ENCODE data around the gene PCDH18.
A peak's percentile ranks its signal among the peaks of the same experiment; 100 is the strongest.

PCDH18 gene

GRCh38 chr4:137559801-137560200 is 27.5 kb upstream of the PCDH18 start:
- TF ChIP-seq REST (IDR thresholded peaks at IDR 0.05; ENCODE audit: insufficient read depth in 1 of 2, low read depth in 2 of 2, low read length in 2 of 2): no peak
- no peak for TF ChIP-seq SIN3A (IDR thresholded peaks at IDR 0.05; ENCODE audit: borderline replicate concordance, insufficient read depth, low read length)

DNA sequence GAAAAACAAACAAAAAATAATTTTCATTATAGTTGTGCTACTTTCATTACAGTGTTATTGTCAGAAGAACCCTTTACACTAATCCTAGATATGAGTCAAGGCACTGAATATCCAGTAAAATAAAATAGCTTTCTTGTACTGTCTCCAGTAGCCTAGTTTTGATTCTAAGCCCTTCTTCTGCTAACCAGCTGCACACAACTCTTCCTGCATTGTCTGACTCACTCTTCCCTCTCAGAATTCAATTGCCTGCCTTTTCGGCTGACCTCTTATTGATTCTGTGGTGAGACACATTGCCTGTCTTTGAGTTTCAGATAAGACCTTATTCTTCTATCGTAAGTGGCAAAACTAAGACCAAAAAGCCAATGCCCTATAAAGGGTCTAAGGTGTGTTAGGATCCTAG is 26.7 kb upstream of the PCDH18 start:
- no peak; the same call in 1 of the 2 replicates for TF ChIP-seq SIN3A (IDR thresholded peaks at IDR 0.05; ENCODE audit: borderline replicate concordance, insufficient read depth, low read length)
- no peak for TF ChIP-seq POLR2AphosphoS5 (IDR thresholded peaks at IDR 0.05; ENCODE audit: low read depth, low read length)
- no peak for TF ChIP-seq FOXP2 (optimal IDR thresholded peaks at IDR 0.05; ENCODE audit: borderline replicate concordance, extremely low read depth, extremely low read length, insufficient read depth)
- no peak for TF ChIP-seq TAF1 (IDR thresholded peaks at IDR 0.05; ENCODE audit: borderline replicate concordance, insufficient read depth, low read length)
- no peak for TF ChIP-seq REST (IDR thresholded peaks at IDR 0.05; ENCODE audit: insufficient read depth in 1 of 2, low read depth in 2 of 2, low read length in 2 of 2)

- TF ChIP-seq SIN3A (IDR thresholded peaks at IDR 0.05; ENCODE audit: borderline replicate concordance, insufficient read depth, low read length) (peak; percentile 94), POLR2AphosphoS5 (IDR thresholded peaks at IDR 0.05; ENCODE audit: low read depth, low read length) (no peak)
Measured at GRCh38 chr4:137545461-137545861, 13.2 kb upstream of the PCDH18 start.

DNA sequence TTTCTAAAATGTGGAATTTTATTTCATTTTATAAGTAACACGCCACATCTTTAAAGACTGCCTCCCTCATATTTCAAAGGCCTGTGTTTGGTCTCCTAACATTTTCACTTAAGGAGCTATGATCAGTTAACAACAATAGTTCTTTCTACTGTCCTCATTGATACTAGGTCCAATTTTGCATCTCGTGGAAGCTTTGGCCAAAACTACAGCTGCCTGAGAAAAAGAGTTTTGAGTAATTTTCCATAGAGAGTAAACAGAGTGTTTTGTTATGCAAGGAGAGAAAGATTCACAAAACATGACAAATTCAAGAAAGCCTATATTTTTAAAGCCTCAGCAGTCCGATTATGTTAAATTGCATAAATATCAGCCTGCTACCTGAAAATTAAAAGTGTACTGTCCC is 11.4 kb upstream of the PCDH18 start:
- no peak for TF ChIP-seq FOXP2 (optimal IDR thresholded peaks at IDR 0.05; ENCODE audit: borderline replicate concordance, extremely low read depth, extremely low read length, insufficient read depth)
- no peak for TF ChIP-seq TAF1 (IDR thresholded peaks at IDR 0.05; ENCODE audit: borderline replicate concordance, insufficient read depth, low read length)
- TF ChIP-seq SIN3A (IDR thresholded peaks at IDR 0.05; ENCODE audit: borderline replicate concordance, insufficient read depth, low read length): no peak
- no peak for TF ChIP-seq REST (IDR thresholded peaks at IDR 0.05; ENCODE audit: insufficient read depth in 1 of 2, low read depth in 2 of 2, low read length in 2 of 2)
- no peak for TF ChIP-seq POLR2AphosphoS5 (IDR thresholded peaks at IDR 0.05; ENCODE audit: low read depth, low read length)

GRCh38 chr4:137543198-137543597 is 10.9 kb upstream of the PCDH18 start:
- TF ChIP-seq SIN3A (IDR thresholded peaks at IDR 0.05; ENCODE audit: borderline replicate concordance, insufficient read depth, low read length) (peak; percentile 28; the same call in 1 of the 2 replicates), FOXP2 (optimal IDR thresholded peaks at IDR 0.05; ENCODE audit: borderline replicate concordance, extremely low read depth, extremely low read length, insufficient read depth) (no peak), POLR2AphosphoS5 (IDR thresholded peaks at IDR 0.05; ENCODE audit: low read depth, low read length) (no peak), REST (IDR thresholded peaks at IDR 0.05; ENCODE audit: insufficient read depth in 1 of 2, low read depth in 2 of 2, low read length in 2 of 2) (no peak), TAF1 (IDR thresholded peaks at IDR 0.05; ENCODE audit: borderline replicate concordance, insufficient read depth, low read length) (0 out of 2 replicates have a peak, but pooled peaks have one; percentile 28)
